ENCODE results near the gene CHD1.
A peak's percentile ranks its signal among the peaks of the same experiment; 100 is the strongest.

CHD1 gene

GRCh38 chr5:98935206-98935605 is 6.4 kb upstream of the CHD1 start:
- no peak for DNase-seq (ENCODE audit: low read depth)

GRCh38 chr5:98934546-98934945 is 5.7 kb upstream of the CHD1 start:
- no peak for DNase-seq (ENCODE audit: low read depth)

GRCh38 chr5:98933445-98934072 is 4.8 kb upstream of the CHD1 start:
- DNase-seq (ENCODE audit: low read depth) = no peak

GRCh38 chr5:98930972-98931762 is 2.4 kb upstream of the CHD1 start:
- DNase-seq (ENCODE audit: low read depth) = no peak

- no peak for DNase-seq (ENCODE audit: low read depth)
Measured at GRCh38 chr5:98929710-98930298, 997 bp upstream of the CHD1 start.

GRCh38 chr5:98927989-98928872 is 576 bp downstream of the CHD1 start:
- DNase-seq (ENCODE audit: low read depth) = no peak

GRCh38 chr5:98927242-98927988 is 1.4 kb downstream of the CHD1 start:
- peak; percentile 19 for DNase-seq (ENCODE audit: low read depth)

GRCh38 chr5:98923966-98924365 is 4.8 kb downstream of the CHD1 start:
- no peak for DNase-seq (ENCODE audit: low read depth)

- DNase-seq (ENCODE audit: low read depth) = no peak
Measured at GRCh38 chr5:98921947-98922505, 6.8 kb downstream of the CHD1 start.

- DNase-seq (ENCODE audit: low read depth) = no peak
Measured at GRCh38 chr5:98917433-98917832, 11.4 kb downstream of the CHD1 start.

GRCh38 chr5:98916540-98916939 is 12.3 kb downstream of the CHD1 start:
- DNase-seq (ENCODE audit: low read depth) = no peak

- DNase-seq (ENCODE audit: low read depth) = no peak
Measured at GRCh38 chr5:98913911-98914310, 14.9 kb downstream of the CHD1 start.

GRCh38 chr5:98911280-98912040 is 17.3 kb downstream of the CHD1 start:
- no peak for DNase-seq (ENCODE audit: low read depth)

- no peak for DNase-seq (ENCODE audit: low read depth)
Measured at GRCh38 chr5:98909363-98909762, 19.4 kb downstream of the CHD1 start.

- DNase-seq (ENCODE audit: low read depth) = no peak
Measured at GRCh38 chr5:98907951-98908350, 20.9 kb downstream of the CHD1 start.

- DNase-seq (ENCODE audit: low read depth) = no peak
Measured at GRCh38 chr5:98906756-98907355, 22.0 kb downstream of the CHD1 start.

GRCh38 chr5:98905857-98906688 is 22.7 kb downstream of the CHD1 start:
- DNase-seq (ENCODE audit: low read depth) = no peak

- no peak for DNase-seq (ENCODE audit: low read depth)
Measured at GRCh38 chr5:98904780-98905179, 24.0 kb downstream of the CHD1 start.

- no peak for DNase-seq (ENCODE audit: low read depth)
Measured at GRCh38 chr5:98902733-98903132, 26.1 kb downstream of the CHD1 start.

Measured in stimulated activated CD8-positive, alpha-beta memory T cell treated with anti-CD3 and anti-CD28 coated beads, Interleukin-15, amount 100 ng/mL, for 1 hour (primary cell).